GM19025 (cell line): Measurements from ENCODE around the gene ETV6.

Source experiments
- ATAC-seq: cut with Tn5 transposase; IDR thresholded peaks from one replicate; pipeline ENCODE4 v1.9.1; 2021; ENCODE audit warnings: mild to moderate bottlenecking, low read depth, moderate library complexity; ENCODE audit not compliant: unreplicated experiment

ETV6 gene

DNA sequence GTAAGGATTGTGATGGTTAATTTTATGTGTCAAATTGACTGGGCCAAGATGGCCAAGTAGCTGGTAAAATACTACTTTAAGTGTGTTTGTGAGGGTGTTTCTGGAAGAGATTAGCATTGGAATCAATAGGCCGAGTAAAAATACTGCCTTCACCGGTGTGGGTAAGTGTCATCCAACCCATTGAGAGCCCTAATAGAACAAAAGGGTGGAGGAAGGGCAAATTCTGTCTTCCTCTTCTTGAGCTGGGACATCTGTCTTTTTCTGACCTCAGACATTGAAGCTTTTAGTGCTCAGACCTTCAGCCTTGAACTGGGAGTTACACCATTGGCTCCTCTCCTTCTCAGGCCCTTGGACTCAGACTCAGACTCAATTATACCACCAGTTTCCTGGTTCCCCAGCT is 8.0 kb upstream of the ETV6 start:
- no peak for ATAC-seq

DNA sequence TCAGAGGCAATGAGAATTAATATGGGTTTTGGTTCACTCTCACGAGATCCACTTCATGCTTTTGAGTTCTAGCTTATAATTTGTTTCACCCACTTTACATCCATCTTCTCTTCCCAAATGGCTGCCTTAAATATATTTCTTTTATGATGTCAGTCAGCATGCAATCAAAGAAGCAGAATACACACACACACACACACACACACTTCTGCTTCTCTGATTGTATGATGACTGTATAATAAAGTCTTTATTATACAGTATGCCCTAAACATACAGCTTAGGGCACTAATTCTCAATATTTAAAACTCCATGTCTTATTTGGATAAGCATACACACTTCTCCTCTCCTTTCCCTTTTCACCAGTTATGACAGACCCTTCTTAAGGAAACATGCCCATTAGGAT is 6.7 kb upstream of the ETV6 start:
- ATAC-seq = no peak

DNA sequence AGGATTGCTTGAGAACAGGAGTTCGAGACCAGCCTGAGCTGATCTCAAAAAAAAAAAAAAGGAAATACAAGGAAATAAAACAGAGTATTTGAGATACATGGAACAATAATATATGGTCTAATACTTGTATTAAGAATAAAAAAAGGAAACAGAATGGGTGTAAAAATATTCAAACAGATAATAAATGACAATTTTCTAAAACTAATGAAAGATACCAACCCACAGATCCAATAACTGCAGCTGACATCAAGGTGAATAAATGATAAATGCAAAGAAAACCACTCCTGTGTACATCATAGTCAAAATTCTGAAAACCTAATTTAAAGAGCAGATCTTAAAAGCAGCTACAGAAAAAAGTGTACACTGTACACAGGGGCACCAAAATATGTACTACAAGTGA is 4.1 kb upstream of the ETV6 start:
- no peak for ATAC-seq

DNA sequence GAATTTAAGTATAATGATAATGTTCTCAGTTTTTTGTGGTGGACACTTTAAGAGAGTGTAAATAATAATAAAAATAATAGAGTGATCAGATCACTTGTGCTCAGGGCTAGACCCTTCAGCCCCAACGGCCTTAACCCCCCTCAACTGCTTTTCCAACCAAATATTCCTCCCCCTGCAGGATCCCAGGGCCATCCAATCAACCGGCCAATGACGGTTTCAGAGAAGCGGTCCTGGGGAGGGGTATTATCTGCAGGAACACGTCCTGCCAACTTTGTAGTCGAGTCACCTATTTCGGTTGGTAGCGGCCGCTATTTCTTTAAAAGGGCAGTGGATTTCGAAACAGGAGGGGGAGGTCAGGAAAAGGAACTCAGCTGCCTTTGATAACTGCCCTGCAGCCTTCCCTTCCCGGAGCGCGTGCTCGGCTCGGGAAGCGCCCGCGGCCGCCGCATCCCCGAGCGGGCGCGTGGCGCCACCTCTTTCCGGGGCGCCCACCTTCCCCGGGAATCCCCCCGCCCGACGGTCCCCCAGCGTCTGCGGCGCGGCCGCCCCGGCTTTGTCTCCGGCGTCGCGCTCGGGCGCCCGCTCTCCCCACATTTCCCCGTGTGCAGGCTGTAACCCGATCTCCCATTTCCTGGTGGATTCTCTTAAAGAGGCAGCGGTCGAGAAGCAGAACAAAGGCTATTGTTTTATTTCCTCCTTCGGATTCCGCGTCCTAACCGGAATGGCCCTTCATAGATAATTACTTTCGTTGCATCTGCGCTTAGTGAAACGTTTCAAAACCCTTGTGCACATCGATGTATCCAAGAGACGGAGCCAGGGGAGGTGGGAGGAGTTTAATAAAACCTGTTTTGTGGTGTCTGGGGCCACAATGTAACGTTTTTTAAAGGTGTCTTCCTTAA is 711 bp upstream of the ETV6 start:
- peak; percentile 26 for ATAC-seq

DNA sequence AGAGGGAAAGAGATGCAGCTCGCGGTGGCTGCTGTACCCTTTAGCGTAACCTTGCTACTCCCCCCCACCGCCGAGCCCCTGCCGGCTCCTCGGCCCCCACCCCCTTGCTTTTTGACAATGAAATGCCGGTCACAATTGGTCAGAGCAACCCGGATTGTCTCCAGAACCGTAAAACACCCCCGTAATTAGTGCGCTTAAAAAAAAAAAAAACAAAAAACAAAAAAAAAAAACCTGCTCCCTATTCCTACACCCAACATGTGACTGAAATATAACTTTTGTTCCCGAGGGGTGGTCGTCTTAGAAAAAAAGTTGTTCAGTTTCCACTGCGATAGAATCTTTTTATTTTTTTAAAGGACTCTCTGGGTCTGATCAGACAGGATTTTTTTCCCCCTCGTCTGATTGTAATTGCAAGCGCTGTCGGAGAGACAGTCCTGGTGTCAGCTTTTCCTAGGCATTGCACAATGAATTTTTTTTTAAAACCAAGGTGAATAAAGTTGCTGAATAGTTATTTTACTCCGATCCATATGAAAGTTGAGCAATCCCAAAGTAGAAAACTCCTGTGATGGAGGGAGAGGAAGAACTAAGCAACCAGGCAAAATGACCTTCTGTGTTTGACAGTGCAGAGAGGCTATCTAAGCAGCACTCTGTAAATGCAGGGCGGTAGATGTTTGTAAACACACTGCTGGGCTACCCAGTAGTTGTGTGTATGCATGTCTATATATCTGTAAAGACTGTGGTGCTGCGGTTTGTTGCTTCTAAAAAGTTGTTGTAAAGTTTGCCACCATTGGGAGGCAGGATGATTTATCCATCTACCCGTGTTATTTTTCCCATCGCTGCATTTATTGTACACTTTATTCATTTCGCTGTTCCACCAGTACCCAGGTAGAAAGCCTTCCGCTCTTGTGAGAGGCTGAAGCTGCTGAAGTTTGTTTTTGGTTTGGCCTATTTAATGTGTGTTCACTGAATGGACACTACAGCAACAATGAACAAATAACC is 1.1 kb downstream of the ETV6 start:
- ATAC-seq = no peak

DNA sequence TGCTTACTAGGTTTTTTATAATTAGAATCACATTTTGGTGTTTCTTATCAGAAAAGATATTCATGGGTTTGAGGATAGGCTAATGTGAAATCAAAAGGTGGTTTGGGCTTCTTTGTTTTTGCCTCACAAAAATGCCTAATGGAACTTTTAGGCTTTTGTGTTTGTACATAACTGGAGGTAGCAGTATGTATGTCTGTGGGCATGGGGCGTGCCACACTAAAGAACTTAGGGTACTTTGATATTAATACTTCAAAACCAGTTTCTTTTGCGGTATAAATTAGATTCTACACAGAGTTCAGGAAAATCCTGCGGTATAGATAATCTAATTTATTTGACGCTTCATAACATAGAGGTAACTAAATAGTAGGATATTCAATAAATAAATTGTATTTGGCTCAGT is 1.9 kb downstream of the ETV6 start:
- no peak for ATAC-seq

DNA sequence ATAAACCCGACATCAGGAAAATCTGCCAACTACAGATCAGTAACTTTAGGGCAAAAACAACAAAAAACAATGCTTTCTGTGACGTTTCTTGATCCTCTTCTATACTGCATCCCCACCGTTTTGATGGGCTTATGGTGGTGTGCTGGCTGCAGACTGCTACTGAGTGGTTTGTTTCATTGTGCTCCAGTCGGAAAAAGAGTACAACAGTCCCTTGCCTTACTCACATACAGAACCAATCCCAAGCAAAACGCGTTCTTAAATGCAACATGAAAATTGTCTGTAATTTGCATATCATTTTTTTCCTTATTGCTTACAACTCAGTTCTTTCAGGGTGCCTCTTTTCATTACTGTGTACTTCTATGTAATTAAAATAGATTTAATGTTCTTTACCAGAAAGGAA is 2.3 kb downstream of the ETV6 start:
- no peak for ATAC-seq

DNA sequence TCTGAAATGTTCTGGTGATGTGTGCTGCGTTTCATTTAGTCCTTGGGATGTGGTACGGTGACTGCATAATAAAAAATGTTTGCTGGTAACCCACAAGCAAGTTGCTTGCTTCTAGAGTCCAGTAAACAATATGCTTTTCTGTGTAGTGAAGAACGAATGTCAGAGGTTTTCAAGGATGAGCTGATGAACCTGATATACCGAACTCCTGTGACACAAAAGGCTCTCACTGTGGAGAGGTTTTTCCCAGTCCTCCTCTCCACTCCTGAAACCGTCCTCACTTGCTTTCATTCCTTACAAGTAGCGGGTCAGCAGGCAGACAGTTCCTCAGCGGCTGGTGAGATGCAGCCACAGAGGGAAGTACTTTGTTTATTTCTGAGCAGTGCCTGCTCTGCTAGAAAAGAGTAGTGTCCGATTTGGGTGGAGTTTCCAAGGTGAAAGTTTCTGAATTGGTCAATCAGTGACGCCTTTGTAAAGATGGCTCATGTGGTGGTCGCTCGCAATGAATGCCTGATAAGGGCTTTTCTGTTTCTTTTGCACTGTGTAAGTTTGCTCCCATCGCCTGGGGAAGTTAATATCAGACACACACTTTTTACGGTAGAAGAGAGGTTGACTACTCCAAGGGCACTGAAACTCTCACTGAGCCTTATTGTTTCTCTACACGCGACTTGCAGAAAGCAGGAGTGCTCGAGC is 3.0 kb downstream of the ETV6 start:
- ATAC-seq = no peak

DNA sequence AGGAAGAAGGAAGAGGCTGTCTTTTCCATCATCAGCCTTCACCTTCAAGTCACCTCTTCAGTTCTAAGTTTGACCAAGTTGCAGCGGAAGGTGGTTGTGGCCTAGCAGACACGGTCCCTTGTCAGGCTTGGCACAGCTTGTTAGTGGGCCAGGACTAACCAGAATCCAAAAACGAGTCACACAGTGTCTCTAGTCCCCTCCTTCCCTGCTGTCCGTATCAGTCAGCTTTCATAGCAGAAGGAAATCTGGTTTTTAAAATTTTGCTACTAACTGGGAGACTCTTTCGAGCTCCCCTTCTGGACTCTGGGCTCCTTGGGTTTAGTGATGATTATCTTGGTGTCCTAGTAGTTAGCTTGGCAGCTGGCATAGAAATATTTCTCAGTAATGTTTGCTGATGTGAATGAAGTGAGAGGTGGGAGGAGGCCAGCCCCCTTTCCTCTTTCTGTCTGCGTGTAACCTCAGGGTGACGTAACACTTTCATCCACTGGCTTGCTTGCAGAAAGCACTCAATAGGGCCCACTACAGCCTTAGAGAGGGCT is 3.8 kb downstream of the ETV6 start:
- no peak for ATAC-seq

DNA sequence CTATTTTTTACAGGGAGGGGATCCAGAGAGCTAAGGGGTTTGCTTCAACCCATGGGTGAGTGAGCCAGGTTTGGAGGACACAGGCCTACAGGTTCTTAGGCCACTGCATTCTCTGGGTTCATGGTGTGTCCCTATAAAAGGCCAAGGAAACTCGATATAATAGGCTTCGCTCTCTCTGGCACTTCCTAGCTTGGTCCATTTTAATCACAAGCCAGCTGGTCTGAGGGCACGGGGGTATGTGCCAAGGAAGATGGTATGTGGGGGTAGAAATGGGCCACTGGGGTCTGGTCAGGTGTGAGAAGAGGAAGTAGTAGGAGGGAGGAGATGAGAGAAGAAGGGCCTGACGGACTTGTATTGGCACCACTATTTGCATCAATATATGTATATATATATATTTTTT is 4.9 kb downstream of the ETV6 start:
- no peak for ATAC-seq

DNA sequence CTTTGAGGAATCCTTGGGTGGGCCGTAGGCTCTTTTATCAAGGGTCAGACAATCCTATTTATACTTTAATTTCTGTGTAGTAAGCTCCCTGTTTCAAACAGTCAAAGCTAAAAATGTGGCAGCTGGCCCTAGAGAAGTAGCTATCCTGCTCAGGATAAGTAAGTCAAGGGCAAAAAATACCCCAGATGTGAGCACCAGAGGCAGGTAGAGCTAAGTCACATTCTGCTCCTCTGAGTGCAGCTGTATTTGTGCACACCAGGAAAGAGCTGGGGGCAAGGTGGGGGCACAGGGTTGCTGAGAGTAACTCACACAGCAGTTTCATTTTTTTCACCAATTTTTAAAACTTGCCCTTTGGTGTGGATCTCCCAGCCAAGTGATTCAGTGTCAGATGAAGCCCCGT is 5.3 kb downstream of the ETV6 start:
- no peak for ATAC-seq

DNA sequence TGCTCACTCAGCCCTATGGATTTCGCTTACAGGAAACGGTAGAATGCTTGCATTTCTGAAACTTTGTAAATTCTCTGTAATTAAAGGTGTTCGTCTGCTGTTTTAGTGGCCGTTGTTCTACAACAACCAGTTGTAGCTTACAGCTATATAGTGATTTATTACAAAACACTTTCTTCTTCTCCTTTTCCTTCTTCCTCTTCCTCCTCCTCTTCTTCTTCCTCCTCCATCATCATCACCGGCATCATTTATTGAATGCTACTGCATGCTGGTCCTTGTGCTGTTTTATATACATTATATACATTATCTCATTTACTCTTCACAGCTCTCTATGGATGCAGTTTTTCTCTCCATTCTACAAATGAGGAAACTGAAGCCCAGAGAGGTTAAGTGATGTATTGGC is 6.4 kb downstream of the ETV6 start:
- no peak for ATAC-seq

DNA sequence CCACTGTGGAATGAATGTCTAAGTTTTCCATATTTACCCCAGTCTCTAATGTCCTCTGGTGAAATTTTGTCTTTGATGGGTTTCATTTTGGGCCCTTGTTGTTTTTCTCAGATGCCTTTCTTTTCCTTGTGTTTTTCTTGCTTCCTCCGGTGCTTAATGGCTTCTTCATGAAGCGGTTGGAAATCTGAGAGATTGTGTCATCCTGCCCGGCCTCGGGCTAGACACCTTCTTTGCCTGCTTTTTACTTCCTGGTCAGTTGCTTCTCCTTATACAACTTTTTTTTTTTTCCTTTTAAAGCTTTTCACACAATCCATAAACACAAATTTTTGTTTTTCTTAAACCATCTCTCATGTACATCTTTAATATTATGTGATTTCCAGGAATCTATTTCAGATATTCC is 7.1 kb downstream of the ETV6 start:
- ATAC-seq = no peak

DNA sequence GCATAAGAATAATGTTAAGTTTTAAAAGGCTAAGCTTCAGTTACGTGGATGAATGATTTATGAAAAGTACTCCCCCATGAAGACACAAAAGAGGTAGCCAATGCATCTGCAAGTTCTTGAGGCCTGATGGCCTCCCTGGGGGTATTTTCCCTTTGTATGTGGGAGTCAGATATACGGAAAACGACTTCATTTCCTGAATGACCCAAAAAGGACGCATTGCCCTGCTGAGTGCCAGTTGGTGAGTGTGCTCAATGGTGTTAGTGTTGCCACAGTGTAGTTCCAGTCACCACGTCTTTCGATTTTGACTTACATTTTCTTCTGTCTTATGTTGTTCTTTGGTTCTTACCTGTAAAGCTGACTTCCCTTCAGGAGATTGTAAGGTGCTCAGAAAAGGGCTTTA is 8.0 kb downstream of the ETV6 start:
- ATAC-seq = no peak

DNA sequence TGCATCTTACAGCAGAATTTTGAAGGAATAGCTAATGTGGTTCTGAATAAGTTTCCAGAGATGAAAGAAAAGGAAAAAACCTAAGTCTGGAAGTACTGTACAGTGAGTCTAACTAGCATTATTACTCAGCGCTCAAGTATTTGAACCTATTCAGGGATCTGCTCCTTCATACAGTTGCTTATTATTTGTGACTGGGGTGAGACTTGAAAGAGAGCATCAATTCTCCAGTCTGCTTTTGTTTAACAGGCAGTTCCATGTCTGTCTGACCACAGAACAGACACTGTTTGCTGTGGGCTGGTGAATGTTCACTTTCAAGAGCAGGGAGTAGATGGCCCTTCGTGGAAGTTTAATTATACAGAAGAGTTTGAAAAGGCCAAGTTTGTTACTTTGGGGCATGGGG is 9.3 kb downstream of the ETV6 start:
- no peak for ATAC-seq

DNA sequence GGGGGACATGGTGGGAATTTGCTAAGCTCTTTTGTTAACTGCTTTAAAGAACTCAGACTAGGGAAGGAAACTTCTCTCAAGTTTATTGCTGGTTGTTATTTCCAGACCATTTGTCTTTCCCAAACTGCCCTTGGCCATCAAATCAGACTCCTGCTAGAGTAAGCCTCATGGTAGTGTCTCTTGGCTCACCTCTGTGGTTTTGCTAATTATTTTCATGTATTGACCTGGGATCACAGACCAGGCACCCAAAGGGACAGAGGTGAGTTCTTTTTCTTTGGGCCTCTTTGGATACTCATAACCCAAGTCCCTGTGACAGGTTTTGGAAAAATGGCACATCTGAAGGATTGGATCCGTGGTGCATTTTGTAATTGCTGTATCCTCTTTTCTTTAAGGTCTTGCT is 11.2 kb downstream of the ETV6 start:
- ATAC-seq = no peak

DNA sequence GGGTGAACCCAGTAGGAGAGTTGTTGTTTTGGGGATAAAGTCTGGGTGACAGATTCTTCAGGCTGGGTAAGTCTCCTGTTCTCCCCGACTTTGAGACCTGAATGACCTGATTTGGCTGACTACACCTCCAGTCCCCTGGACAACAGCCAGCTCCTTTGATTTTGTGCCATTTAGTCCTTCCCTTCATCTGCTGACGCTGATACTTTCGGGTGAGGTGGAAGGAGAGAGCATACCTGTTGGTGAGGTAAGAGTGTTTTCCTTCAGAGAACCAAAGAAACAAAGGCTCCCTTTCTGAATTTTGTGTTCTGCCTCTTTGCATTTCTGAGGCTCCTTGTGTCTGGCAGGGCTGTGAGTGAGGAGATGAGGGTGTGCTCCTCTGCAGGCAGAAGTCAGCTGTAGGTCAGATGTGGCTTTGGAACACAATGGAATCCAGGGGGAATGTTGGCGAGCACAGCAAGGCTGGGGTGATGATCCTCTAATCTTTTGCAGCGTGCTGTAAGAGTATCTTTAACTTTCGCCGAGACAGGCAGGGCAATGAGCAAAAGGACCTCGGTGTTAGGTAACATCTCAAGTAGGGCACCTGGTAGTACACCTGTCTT is 12.1 kb downstream of the ETV6 start:
- ATAC-seq = no peak

DNA sequence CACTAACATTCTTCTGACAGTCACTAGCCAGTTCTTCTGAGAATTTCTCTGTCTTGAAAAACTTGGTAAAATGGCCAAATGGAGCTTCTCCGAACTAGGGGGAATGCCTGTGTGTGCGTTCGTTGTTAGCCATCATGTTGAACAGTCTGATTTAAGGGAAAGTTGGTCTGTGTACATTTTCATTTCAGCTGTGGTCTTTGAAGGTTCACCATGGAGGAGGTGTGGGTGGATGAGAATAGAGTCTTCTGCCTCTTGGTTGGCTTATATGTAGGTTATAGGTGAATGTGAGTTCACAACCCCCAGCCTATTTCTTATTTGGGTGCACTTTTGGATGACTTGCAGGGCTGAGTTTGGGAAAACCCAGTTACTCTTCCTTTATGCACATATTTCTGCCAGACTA is 12.9 kb downstream of the ETV6 start:
- ATAC-seq = no peak

DNA sequence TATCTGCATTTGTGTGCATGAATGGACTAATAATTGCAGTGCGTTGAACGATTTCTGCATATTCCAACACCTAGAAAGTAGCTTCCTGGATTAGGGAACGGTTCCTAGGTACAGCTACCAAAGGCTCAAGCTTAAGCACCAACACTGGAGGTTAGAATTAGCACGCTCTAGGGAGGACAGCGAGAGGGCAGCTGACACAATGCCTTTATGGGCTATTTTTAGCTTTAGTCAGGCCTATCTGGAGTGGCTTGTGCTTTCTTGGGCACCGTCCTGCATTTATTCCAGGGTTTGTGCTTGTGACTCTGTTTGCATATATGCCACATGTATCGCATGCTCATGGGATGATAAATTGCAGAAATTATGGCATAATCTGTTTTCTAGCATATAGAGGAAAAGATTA is 13.7 kb downstream of the ETV6 start:
- no peak for ATAC-seq

DNA sequence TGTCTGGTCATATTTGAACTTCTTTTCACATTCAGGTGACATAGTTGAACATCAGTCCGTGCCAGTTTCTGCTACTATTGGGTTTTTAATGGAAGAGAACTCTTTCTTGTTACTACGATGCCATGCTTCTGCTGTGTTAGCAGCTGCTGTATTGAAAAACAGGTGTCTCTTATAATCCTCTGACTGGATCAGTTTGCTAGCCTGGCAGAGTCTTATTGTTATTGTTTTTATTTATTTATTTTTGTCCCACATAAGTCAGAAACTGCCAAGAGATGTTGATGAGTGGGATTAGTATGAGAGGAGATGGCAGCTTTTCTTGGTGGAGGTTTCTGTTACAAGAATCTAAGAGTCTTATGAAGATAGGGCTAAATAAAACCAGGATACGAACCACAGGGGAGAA is 14.6 kb downstream of the ETV6 start:
- ATAC-seq = no peak
